H9 (cell line): ENCODE results near the gene ZFAND3. TPM values are rescaled to one million over a fixed set of nuclear protein-coding genes. Genes with fewer than 3 reads are reported as not detected.

ENCODE experiments used
- DNase-seq: peaks from one replicate; pipeline ENCODE4 v3.0.0-alpha.2; 2017
- H2AFZ ChIP-seq: one replicate; pipeline ENCODE4 v1.6.1; 2013; ENCODE audit warnings: mild to moderate bottlenecking, low read length, control low read depth, moderate library complexity
- H2AK5ac ChIP-seq: 2 replicates; pipeline ENCODE4 v1.6.1; 2013; ENCODE audit warnings: low read length, control low read depth, mixed read lengths; ENCODE audit not compliant: insufficient read length
- H2BK120ac ChIP-seq: one replicate; pipeline ENCODE4 v1.6.1; 2013; ENCODE audit warnings: low read depth, mild to moderate bottlenecking, low read length, control low read depth, inconsistent platforms; ENCODE audit not compliant: poor library complexity, severe bottlenecking
- H2BK12ac ChIP-seq: 2 replicates; pipeline ENCODE4 v1.6.1; 2013; ENCODE audit warnings: low read length, control low read depth, mixed read lengths, low read depth; ENCODE audit not compliant: insufficient read length
- H2BK15ac ChIP-seq: 2 replicates; pipeline ENCODE4 v1.6.1; 2013; ENCODE audit warnings: low read depth, low read length, control low read depth
- H2BK20ac ChIP-seq: one replicate; pipeline ENCODE4 v1.6.1; 2013; ENCODE audit warnings: low read depth, mild to moderate bottlenecking, low read length, control low read depth, inconsistent platforms; ENCODE audit not compliant: poor library complexity, severe bottlenecking
- H2BK5ac ChIP-seq: 2 replicates; pipeline ENCODE4 v1.6.1; 2013; ENCODE audit warnings: low read length, control low read depth, mixed read lengths; ENCODE audit not compliant: insufficient read length
- H3K14ac ChIP-seq: 2 replicates; pipeline ENCODE4 v1.6.1; 2013; ENCODE audit warnings: low read length, control low read depth; ENCODE audit not compliant: insufficient read depth
- H3K18ac ChIP-seq: 2 replicates; pipeline ENCODE4 v1.6.1; 2013; ENCODE audit warnings: low read depth, mild to moderate bottlenecking, mixed read lengths, low read length, control low read depth; ENCODE audit not compliant: insufficient read length
- H3K23ac ChIP-seq: 2 replicates; pipeline ENCODE4 v1.6.1; 2013; ENCODE audit warnings: low read length, control low read depth, mixed read lengths, low read depth; ENCODE audit not compliant: insufficient read length
- H3K23me2 ChIP-seq: 2 replicates; pipeline ENCODE4 v1.6.1; 2013; ENCODE audit warnings: low read depth, mild to moderate bottlenecking, mixed read lengths, low read length, control low read depth; ENCODE audit not compliant: insufficient read length, poor library complexity, severe bottlenecking
- H3K27ac ChIP-seq: 2 replicates; pipeline ENCODE4 v1.5.1; 2013; ENCODE audit warnings: low read length, control low read depth, mixed read lengths, low read depth; ENCODE audit not compliant: insufficient read length
- H3K27me3 ChIP-seq: 2 replicates; pipeline ENCODE4 v1.6.1; 2013; ENCODE audit warnings: low read length, control low read depth, inconsistent platforms; ENCODE audit not compliant: insufficient read depth
- H3K4ac ChIP-seq: 2 replicates; pipeline ENCODE4 v1.6.1; 2013; ENCODE audit warnings: low read depth, mild to moderate bottlenecking, control low read depth, inconsistent platforms, low read length, moderate library complexity
- H3K4me1 ChIP-seq: 2 replicates; pipeline ENCODE4 v1.6.1; 2013; ENCODE audit warnings: low read length, control low read depth, inconsistent platforms; ENCODE audit not compliant: insufficient read depth
- H3K4me2 ChIP-seq: 2 replicates; pipeline ENCODE4 v1.6.1; 2013; ENCODE audit warnings: low read length, control low read depth, mixed read lengths; ENCODE audit not compliant: insufficient read length, insufficient read depth
- H3K56ac ChIP-seq: 2 replicates; pipeline ENCODE4 v1.6.1; 2013; ENCODE audit warnings: low read depth, mild to moderate bottlenecking, mixed read lengths, low read length, control low read depth; ENCODE audit not compliant: insufficient read length
- H3K79me1 ChIP-seq: 2 replicates; pipeline ENCODE4 v1.6.1; 2013; ENCODE audit warnings: low read depth, mild to moderate bottlenecking, moderate library complexity, low read length, control low read depth, inconsistent platforms; ENCODE audit not compliant: insufficient read depth, poor library complexity, severe bottlenecking
- H3K79me2 ChIP-seq: 2 replicates; pipeline ENCODE4 v1.6.1; 2013; ENCODE audit warnings: low read length, control low read depth, inconsistent platforms; ENCODE audit not compliant: insufficient read depth
- H3K9ac ChIP-seq: 2 replicates; pipeline ENCODE4 v1.6.1; 2013; ENCODE audit warnings: low read length, control low read depth, mixed read lengths; ENCODE audit not compliant: insufficient read length; ENCODE audit errors: extremely low read depth
- H3K9me3 ChIP-seq: one replicate; pipeline ENCODE4 v1.6.1; 2013; ENCODE audit warnings: low read depth, low read length, inconsistent platforms; ENCODE audit not compliant: control insufficient read depth
- H3T11ph ChIP-seq: one replicate; pipeline ENCODE4 v1.6.1; 2013; ENCODE audit warnings: mild to moderate bottlenecking, low read length, control low read depth, inconsistent platforms
- H4K20me1 ChIP-seq: one replicate; pipeline ENCODE4 v1.6.1; 2013; ENCODE audit not compliant: control insufficient read depth, insufficient read length, insufficient read depth
- H4K5ac ChIP-seq: 2 replicates; pipeline ENCODE4 v1.6.1; 2013; ENCODE audit warnings: low read depth, mild to moderate bottlenecking, mixed read lengths, low read length, control low read depth; ENCODE audit not compliant: insufficient read length
- H4K8ac ChIP-seq: replicated peaks from 2 replicates; pipeline ENCODE4 v1.6.1; 2013; ENCODE audit warnings: low read length, control low read depth, mixed read lengths, low read depth; ENCODE audit not compliant: insufficient read length
- H4K91ac ChIP-seq: 2 replicates; pipeline ENCODE4 v1.6.1; 2013; ENCODE audit warnings: low read depth, mild to moderate bottlenecking, moderate library complexity, mixed read lengths, low read length, control low read depth; ENCODE audit not compliant: insufficient read length
- H3K27ac Mint-ChIP-seq, 3 experiments: 2 replicates in 2 of 3; 3 replicates in 1 of 3; pipeline ENCODE4 v1.8.0; 2020 to 2021; ENCODE audit warnings: mixed read lengths in 3 of 3, mild to moderate bottlenecking in 1 of 3, moderate library complexity in 1 of 3
- H3K27me3 Mint-ChIP-seq: 2 replicates; pipeline ENCODE4 v1.8.0; 2021; ENCODE audit warnings: low read depth, mild to moderate bottlenecking, moderate library complexity, mixed read lengths
- H3K36me3 Mint-ChIP-seq, 3 experiments: 2 replicates in 2 of 3; 3 replicates in 1 of 3; pipeline ENCODE4 v1.8.0; 2020 to 2021; ENCODE audit warnings: low read depth in 3 of 3, mixed read lengths in 3 of 3; ENCODE audit not compliant: insufficient read depth in 1 of 3
- H3K4me1 Mint-ChIP-seq, 2 experiments: 2 replicates each; pipeline ENCODE4 v1.8.0; 2020; ENCODE audit warnings: mixed read lengths in 2 of 2
- H3K4me3 Mint-ChIP-seq, 2 experiments: 2 replicates in 1 of 2; 3 replicates in 1 of 2; pipeline ENCODE4 v1.8.0; 2020 to 2021; ENCODE audit warnings: mild to moderate bottlenecking in 2 of 2, mixed read lengths in 2 of 2, moderate library complexity in 1 of 2
- H3K9me3 Mint-ChIP-seq, 2 experiments: 2 replicates in 1 of 2; 3 replicates in 1 of 2; pipeline ENCODE4 v1.8.0; 2020; ENCODE audit warnings: mild to moderate bottlenecking in 2 of 2, mixed read lengths in 2 of 2, moderate library complexity in 1 of 2
- WGBS: extraction: QIAGEN DNeasy Blood & Tissue Kit; methylation state at CpG from one replicate; pipeline ENCODE4 v1.1.7; 2013; ENCODE audit warnings: missing lambda C conversion rate, low lambda C conversion rate, mixed read lengths; ENCODE audit not compliant: insufficient read length; ENCODE audit errors: extremely low coverage; 5-methylcytosine and 5-hydroxymethylcytosine counted together
- total RNA-seq: library from RNA; stranded (reverse); gene quantifications from 2 replicates; pipeline ENCODE4 v1.2.1, GENCODE V29; 2021
- TF ChIP-seq, protein P1 (sequence below): fragments of 200-600 bp; sonication (generic); conservative IDR thresholded peaks from 3 replicates; pipeline ENCODE4 v1.8.0; 2021; ENCODE audit warnings: antibody characterized with exemption, mild to moderate bottlenecking

The ZFAND3 gene
- total RNA-seq, 1 experiment from 2014 or later = 57.7 TPM

GRCh38 chr6:38027685-38028373 lies 208.3 kb downstream of the ZFAND3 start:
- no peak overlapping the region for H4K91ac ChIP-seq
- no peak overlapping the region for H2AK5ac ChIP-seq
- TF ChIP-seq, protein P1, sequence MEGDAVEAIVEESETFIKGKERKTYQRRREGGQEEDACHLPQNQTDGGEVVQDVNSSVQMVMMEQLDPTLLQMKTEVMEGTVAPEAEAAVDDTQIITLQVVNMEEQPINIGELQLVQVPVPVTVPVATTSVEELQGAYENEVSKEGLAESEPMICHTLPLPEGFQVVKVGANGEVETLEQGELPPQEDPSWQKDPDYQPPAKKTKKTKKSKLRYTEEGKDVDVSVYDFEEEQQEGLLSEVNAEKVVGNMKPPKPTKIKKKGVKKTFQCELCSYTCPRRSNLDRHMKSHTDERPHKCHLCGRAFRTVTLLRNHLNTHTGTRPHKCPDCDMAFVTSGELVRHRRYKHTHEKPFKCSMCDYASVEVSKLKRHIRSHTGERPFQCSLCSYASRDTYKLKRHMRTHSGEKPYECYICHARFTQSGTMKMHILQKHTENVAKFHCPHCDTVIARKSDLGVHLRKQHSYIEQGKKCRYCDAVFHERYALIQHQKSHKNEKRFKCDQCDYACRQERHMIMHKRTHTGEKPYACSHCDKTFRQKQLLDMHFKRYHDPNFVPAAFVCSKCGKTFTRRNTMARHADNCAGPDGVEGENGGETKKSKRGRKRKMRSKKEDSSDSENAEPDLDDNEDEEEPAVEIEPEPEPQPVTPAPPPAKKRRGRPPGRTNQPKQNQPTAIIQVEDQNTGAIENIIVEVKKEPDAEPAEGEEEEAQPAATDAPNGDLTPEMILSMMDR = no peak
- H3K18ac ChIP-seq = no peak overlapping the region
- no peaks in the 10 kb centered on the region for H3K23me2 ChIP-seq
- no peaks in the 10 kb centered on the region for H3K27me3 ChIP-seq
- H3K14ac ChIP-seq = no peak overlapping the region
- no peaks in the 10 kb centered on the region for H3K79me1 ChIP-seq
- WGBS = no CpG with 5 or more reads among the region's 2 CpGs
- no peaks in the 10 kb centered on the region for H3K9me3 ChIP-seq
- H3K79me2 ChIP-seq = no peaks in the 10 kb centered on the region
- no peak overlapping the region for H3K9ac ChIP-seq
- no peak overlapping the region for H3K4me2 ChIP-seq
- Mint-ChIP-seq H3K4me1 (peaks cover 22 to 24% of the 10 kb centered on the region in 2 experiments), H3K9me3 (peaks cover 2% of the 10 kb centered on the region in 2 experiments; a peak in 2 of 5 replicates), H3K36me3 (peaks cover 3 to 4% (median 3%) of the 10 kb centered on the region in 3 experiments; a peak in 5 of 7 replicates), H3K4me3 (no peak overlapping the region), H3K27me3 (no peaks in the 10 kb centered on the region), H3K27ac (no peak overlapping the region)
- DNase-seq = no peak
- 0 out of 2 replicates have a peak, but pooled peaks cover 2% of the 10 kb centered on the region for H3K4me1 ChIP-seq
- no peak overlapping the region for H2BK120ac ChIP-seq
- no peak overlapping the region for H2BK15ac ChIP-seq
- no peak overlapping the region for H3K56ac ChIP-seq
- H2BK5ac ChIP-seq = no peak overlapping the region
- no peak overlapping the region for H2BK20ac ChIP-seq
- no peak overlapping the region for H3K27ac ChIP-seq
- H4K5ac ChIP-seq = no peak overlapping the region
- no peak overlapping the region for H2BK12ac ChIP-seq
- H3T11ph ChIP-seq = no peak overlapping the region
- H3K23ac ChIP-seq = no peak overlapping the region
- H2AFZ ChIP-seq = no peak overlapping the region
- H3K4ac ChIP-seq = no peak overlapping the region
- no peak overlapping the region for H4K8ac ChIP-seq
- no peaks in the 10 kb centered on the region for H4K20me1 ChIP-seq
